Activated CD4-positive, alpha-beta memory T cell treated with anti-CD3 and anti-CD28 coated beads for 36 hours (primary cell): ENCODE results near the gene MED27. TPM values are rescaled to one million over a fixed set of nuclear protein-coding genes. Genes with fewer than 3 reads are reported as not detected.

Experiments used
- CTCF ChIA-PET: fragments of 350-600 bp; sonication (Branson Sonifier 250); formaldehyde crosslinking; loops from one replicate; lab custom pipeline; 2021; ENCODE audit warnings: antibody characterized with exemption, inconsistent platforms; lab: Charles Lee
- POLR2A ChIA-PET: fragments of 350-600 bp; sonication (Branson Sonifier 250); formaldehyde crosslinking; loops from one replicate; lab custom pipeline; 2021; ENCODE audit warnings: antibody characterized with exemption; lab: Charles Lee
- DNase-seq: peaks from one replicate; pipeline ENCODE4 v3.0.0-alpha.2; 2020
- H3K27ac Mint-ChIP-seq: one replicate; pipeline ENCODE4 v1.8.0; 2021; ENCODE audit warnings: mixed read lengths
- H3K27me3 Mint-ChIP-seq: one replicate; pipeline ENCODE4 v1.8.0; 2021; ENCODE audit warnings: mixed read lengths
- H3K36me3 Mint-ChIP-seq: one replicate; pipeline ENCODE4 v1.8.0; 2021; ENCODE audit warnings: mixed read lengths
- H3K4me1 Mint-ChIP-seq: one replicate; pipeline ENCODE4 v1.8.0; 2021; ENCODE audit warnings: low read depth, mixed read lengths
- H3K4me3 Mint-ChIP-seq: one replicate; pipeline ENCODE4 v1.8.0; 2021; ENCODE audit warnings: mild to moderate bottlenecking, mixed read lengths
- H3K9me3 Mint-ChIP-seq: one replicate; pipeline ENCODE4 v1.8.0; 2021; ENCODE audit warnings: mixed read lengths
- intact Hi-C: fragments of 100-400 bp; cut with micrococcal nuclease; formaldehyde crosslinking; loops from one replicate; pipeline ENCODE4 v1.15.1; 2023
- total RNA-seq, 2 experiments: library from RNA; stranded (reverse); gene quantifications; one replicate each; pipeline ENCODE4 v1.2.3, GENCODE V29; 2021

MED27 gene
- total RNA-seq, 2 experiments from 2014 or later, result 30.1 to 32.4 TPM

GRCh38 chr9:131863306-131863896 is 216.3 kb downstream of the MED27 start:
- POLR2A ChIA-PET, result no interaction called here

GRCh38 chr9:131862261-131862660 is 217.4 kb downstream of the MED27 start:
- intact Hi-C loops, result no loop called here
- no peaks in the 10 kb centered on the region for H3K9me3 Mint-ChIP-seq
- ChIA-PET CTCF (no interaction called here), POLR2A (no interaction called here)
- peaks cover 8% of the 10 kb centered on the region for H3K36me3 Mint-ChIP-seq
- H3K4me1 Mint-ChIP-seq, result no peaks in the 10 kb centered on the region
- H3K27ac Mint-ChIP-seq, result no peak overlapping the region
- H3K27me3 Mint-ChIP-seq, result no peaks in the 10 kb centered on the region
- DNase-seq, result no peak
- no peak overlapping the region for H3K4me3 Mint-ChIP-seq

More at GRCh38 chr9:131863306-131863896, 216.3 kb downstream of the MED27 start:
- CTCF ChIA-PET, result interaction anchor here (1.5 kb wide), 1 partner anchor 373 kb away, joined by 4 read pairs; no protein-coding TSS in a partner anchor
- no peaks in the 10 kb centered on the region for H3K9me3 Mint-ChIP-seq
- peaks cover 8% of the 10 kb centered on the region for H3K36me3 Mint-ChIP-seq
- intact Hi-C loops, result no loop called here
- no peak for DNase-seq
- no peak overlapping the region for H3K4me3 Mint-ChIP-seq
- no peaks in the 10 kb centered on the region for H3K27me3 Mint-ChIP-seq
- H3K27ac Mint-ChIP-seq, result no peak overlapping the region
- H3K4me1 Mint-ChIP-seq, result no peaks in the 10 kb centered on the region

- H3K4me3 Mint-ChIP-seq, result no peak overlapping the region
- H3K36me3 Mint-ChIP-seq, result peaks cover 8% of the 10 kb centered on the region
Observed at GRCh38 chr9:131860430-131860829, 219.2 kb downstream of the MED27 start.

GRCh38 chr9:131858147-131858546 is 221.5 kb downstream of the MED27 start:
- ChIA-PET CTCF (no interaction called here), POLR2A (no interaction called here)
- H3K4me1 Mint-ChIP-seq, result peaks cover 4% of the 10 kb centered on the region
- no peaks in the 10 kb centered on the region for H3K27me3 Mint-ChIP-seq
- intact Hi-C loops, result no loop called here
- H3K9me3 Mint-ChIP-seq, result no peaks in the 10 kb centered on the region
- DNase-seq, result no peak
- peaks cover 8% of the 10 kb centered on the region for H3K36me3 Mint-ChIP-seq
- no peak overlapping the region for H3K4me3 Mint-ChIP-seq
- H3K27ac Mint-ChIP-seq, result no peak overlapping the region

More at GRCh38 chr9:131860430-131860829, 219.2 kb downstream of the MED27 start:
- intact Hi-C loops, result no loop called here
- no peak for DNase-seq
- POLR2A ChIA-PET, result no interaction called here
- CTCF ChIA-PET, result no interaction called here
- no peaks in the 10 kb centered on the region for H3K27me3 Mint-ChIP-seq
- no peaks in the 10 kb centered on the region for H3K9me3 Mint-ChIP-seq
- H3K27ac Mint-ChIP-seq, result no peak overlapping the region
- H3K4me1 Mint-ChIP-seq, result no peaks in the 10 kb centered on the region

GRCh38 chr9:131856105-131856504 is 223.6 kb downstream of the MED27 start:
- Mint-ChIP-seq H3K4me3 (no peak overlapping the region), H3K4me1 (peaks cover 4% of the 10 kb centered on the region), H3K36me3 (peaks cover 2% of the 10 kb centered on the region), H3K27me3 (no peaks in the 10 kb centered on the region), H3K9me3 (no peaks in the 10 kb centered on the region), H3K27ac (no peak overlapping the region)
- intact Hi-C loops, result no loop called here
- POLR2A ChIA-PET, result no interaction called here
- CTCF ChIA-PET, result no interaction called here
- no peak for DNase-seq

GRCh38 chr9:131854896-131855613 is 224.6 kb downstream of the MED27 start:
- CTCF ChIA-PET, result no interaction called here
- Mint-ChIP-seq H3K4me3 (no peak overlapping the region), H3K9me3 (no peaks in the 10 kb centered on the region), H3K27ac (no peak overlapping the region), H3K4me1 (peaks cover 4% of the 10 kb centered on the region), H3K27me3 (no peaks in the 10 kb centered on the region), H3K36me3 (peaks cover 2% of the 10 kb centered on the region)
- intact Hi-C loops, result no loop called here
- no peak for DNase-seq
- POLR2A ChIA-PET, result no interaction called here

GRCh38 chr9:131854334-131854733 is 225.3 kb downstream of the MED27 start:
- Mint-ChIP-seq H3K4me3 (no peak overlapping the region), H3K27ac (no peak overlapping the region), H3K36me3 (no peaks in the 10 kb centered on the region), H3K4me1 (peaks cover 4% of the 10 kb centered on the region), H3K27me3 (no peaks in the 10 kb centered on the region), H3K9me3 (no peaks in the 10 kb centered on the region)
- no peak for DNase-seq
- POLR2A ChIA-PET, result no interaction called here
- intact Hi-C loops, result no loop called here
- CTCF ChIA-PET, result no interaction called here

GRCh38 chr9:131853434-131853833 is 226.2 kb downstream of the MED27 start:
- Mint-ChIP-seq H3K27ac (no peak overlapping the region), H3K36me3 (no peaks in the 10 kb centered on the region), H3K4me3 (no peak overlapping the region), H3K27me3 (no peaks in the 10 kb centered on the region), H3K9me3 (no peaks in the 10 kb centered on the region), H3K4me1 (peaks cover 4% of the 10 kb centered on the region)
- intact Hi-C loops, result no loop called here
- ChIA-PET CTCF (interaction anchor here (0.7 kb wide), 1 partner anchor 144 kb away, joined by 3 read pairs; no protein-coding TSS in a partner anchor), POLR2A (no interaction called here)
- peak; percentile 51 for DNase-seq

GRCh38 chr9:131851414-131851813 is 228.3 kb downstream of the MED27 start:
- Mint-ChIP-seq H3K27me3 (peaks cover 3% of the 10 kb centered on the region), H3K4me3 (no peak overlapping the region), H3K27ac (no peak overlapping the region), H3K36me3 (no peaks in the 10 kb centered on the region), H3K4me1 (peaks cover 4% of the 10 kb centered on the region), H3K9me3 (no peaks in the 10 kb centered on the region)
- DNase-seq, result no peak
- ChIA-PET CTCF (no interaction called here), POLR2A (no interaction called here)
- intact Hi-C loops, result no loop called here

GRCh38 chr9:131849391-131849790 is 230.3 kb downstream of the MED27 start:
- peaks cover 4% of the 10 kb centered on the region for H3K4me1 Mint-ChIP-seq
- ChIA-PET POLR2A (no interaction called here), CTCF (no interaction called here)
- H3K27me3 Mint-ChIP-seq, result peaks cover 3% of the 10 kb centered on the region
- no peak overlapping the region for H3K4me3 Mint-ChIP-seq
- H3K36me3 Mint-ChIP-seq, result no peaks in the 10 kb centered on the region
- H3K9me3 Mint-ChIP-seq, result no peaks in the 10 kb centered on the region
- no peak overlapping the region for H3K27ac Mint-ChIP-seq
- intact Hi-C loops, result no loop called here
- DNase-seq, result no peak

GRCh38 chr9:131848570-131849160 is 231.0 kb downstream of the MED27 start:
- Mint-ChIP-seq H3K27ac (no peak overlapping the region), H3K4me3 (no peak overlapping the region), H3K4me1 (peaks cover 4% of the 10 kb centered on the region), H3K36me3 (no peaks in the 10 kb centered on the region), H3K27me3 (peaks cover 6% of the 10 kb centered on the region), H3K9me3 (no peaks in the 10 kb centered on the region)
- ChIA-PET CTCF (no interaction called here), POLR2A (no interaction called here)
- no peak for DNase-seq
- intact Hi-C loops, result no loop called here

GRCh38 chr9:131847665-131848354 is 231.9 kb downstream of the MED27 start:
- intact Hi-C loops, result no loop called here
- CTCF ChIA-PET, result no interaction called here

More at GRCh38 chr9:131847665-131848354, 231.9 kb downstream of the MED27 start:
- Mint-ChIP-seq H3K4me1 (no peaks in the 10 kb centered on the region), H3K36me3 (no peaks in the 10 kb centered on the region), H3K27me3 (peaks cover 9% of the 10 kb centered on the region), H3K9me3 (no peaks in the 10 kb centered on the region), H3K27ac (no peak overlapping the region), H3K4me3 (no peak overlapping the region)
- POLR2A ChIA-PET, result no interaction called here
- DNase-seq, result no peak
